WI38 (cell line): Measurements from ENCODE around the gene SLC35E3.

ENCODE experiments used
- H3K4me3 ChIP-seq: 2 replicates; pipeline ENCODE4 v1.5.1; 2011; ENCODE audit warnings: low read depth, mild to moderate bottlenecking, control low read depth, low read length
- CTCF ChIP-seq: IDR thresholded peaks from 2 replicates; pipeline ENCODE4 v1.5.1; 2012; ENCODE audit warnings: low read depth, mild to moderate bottlenecking, control low read depth, low read length

Gene SLC35E3

GRCh38 chr12:68745904-68746571 is at the start of gene SLC35E3:
SLC35E3 (plus strand) TSS chr12:68746176; CDS start chr12:68746378, 202 bp downstream.
- no peak for TF ChIP-seq CTCF
- peak within 1 kb of the TSS; percentile 85 for H3K4me3 ChIP-seq

GRCh38 chr12:68699486-68699885 is 46.5 kb upstream of the SLC35E3 start:
- H3K4me3 ChIP-seq, result no peak overlapping the region
- no peak for TF ChIP-seq CTCF

GRCh38 chr12:68727776-68728175 is 18.2 kb upstream of the SLC35E3 start:
- TF ChIP-seq CTCF, result no peak
- no peak overlapping the region for H3K4me3 ChIP-seq

GRCh38 chr12:68733661-68734071 is 12.3 kb upstream of the SLC35E3 start:
- no peak overlapping the region for H3K4me3 ChIP-seq
- TF ChIP-seq CTCF, result no peak

- no peak for TF ChIP-seq CTCF
- H3K4me3 ChIP-seq, result no peak overlapping the region
These were observed 6.1 kb upstream of the SLC35E3 start for GRCh38 chr12:68739891-68740290.

- H3K4me3 ChIP-seq, result no peak overlapping the region
These were observed 2.6 kb upstream of the SLC35E3 start for GRCh38 chr12:68743356-68743755.

More at GRCh38 chr12:68743356-68743755, 2.6 kb upstream of the SLC35E3 start:
- no peak for TF ChIP-seq CTCF
